ENCODE results near the gene MMRN2.
"Not testable (repeated sequence)": the region's sequence is repeated elsewhere in the genome, so short reads cannot be mapped to it uniquely, and the experiment has no call there.

MMRN2 gene

GRCh38 chr10:86938260-86938659 lies 19.2 kb downstream of the MMRN2 start:
- DNase-seq (ENCODE audit: extremely low spot score): no peak
- POLR2A ChIA-PET: no interaction called here
- CTCF ChIA-PET: interaction anchor here (0.6 to 1.1 kb wide), 3 partner anchors 9 to 1077 kb away, joined by 3 to 5 read pairs (median 3); no protein-coding TSS in a partner anchor
- TF ChIP-seq ZNF384 (IDR thresholded peaks at IDR 0.05) (no peak), BHLHE40 (IDR thresholded peaks at IDR 0.05; ENCODE audit: borderline replicate concordance) (no peak), NFRKB (IDR thresholded peaks at IDR 0.05) (no peak), L3MBTL2 (conservative IDR thresholded peaks at IDR 0.05) (no peak), HDGF (IDR thresholded peaks at IDR 0.05; ENCODE audit: borderline replicate concordance) (no peak), CTBP1 (IDR thresholded peaks at IDR 0.05; ENCODE audit: borderline replicate concordance) (no peak), SP1 (IDR thresholded peaks at IDR 0.05) (no peak), ARNT (IDR thresholded peaks at IDR 0.05) (no peak), PKNOX1 (IDR thresholded peaks at IDR 0.05) (no peak), FOXA1 (IDR thresholded peaks at IDR 0.05) (no peak), FOXK2 (IDR thresholded peaks at IDR 0.05) (no peak), TARDBP (IDR thresholded peaks at IDR 0.05) (no peak), FOXM1 (IDR thresholded peaks at IDR 0.05; ENCODE audit: borderline replicate concordance) (no peak), LEF1 (IDR thresholded peaks at IDR 0.05; ENCODE audit: borderline replicate concordance) (no peak), SUZ12 (IDR thresholded peaks at IDR 0.05) (no peak), ELF4 (IDR thresholded peaks at IDR 0.05) (no peak)

- ChIA-PET POLR2A (no interaction called here), CTCF (interaction anchor here (0.6 to 0.9 kb wide), 3 partner anchors 27 to 104 kb away, joined by 3 to 7 read pairs (median 3); no protein-coding TSS in a partner anchor)
- no peak for DNase-seq (ENCODE audit: extremely low spot score)
- TF ChIP-seq CTBP1 (IDR thresholded peaks at IDR 0.05; ENCODE audit: borderline replicate concordance): no peak
- TF ChIP-seq ARNT (IDR thresholded peaks at IDR 0.05): no peak
- no peak for TF ChIP-seq ELF4 (IDR thresholded peaks at IDR 0.05)
- no peak for TF ChIP-seq NFRKB (IDR thresholded peaks at IDR 0.05)
- TF ChIP-seq FOXM1 (IDR thresholded peaks at IDR 0.05; ENCODE audit: borderline replicate concordance): no peak
- no peak for TF ChIP-seq TARDBP (IDR thresholded peaks at IDR 0.05)
- TF ChIP-seq ZNF384 (IDR thresholded peaks at IDR 0.05): no peak
- TF ChIP-seq FOXK2 (IDR thresholded peaks at IDR 0.05): no peak
- no peak for TF ChIP-seq L3MBTL2 (conservative IDR thresholded peaks at IDR 0.05)
- no peak for TF ChIP-seq HDGF (IDR thresholded peaks at IDR 0.05; ENCODE audit: borderline replicate concordance)
- TF ChIP-seq BHLHE40 (IDR thresholded peaks at IDR 0.05; ENCODE audit: borderline replicate concordance): no peak
- TF ChIP-seq LEF1 (IDR thresholded peaks at IDR 0.05; ENCODE audit: borderline replicate concordance): no peak
- no peak for TF ChIP-seq PKNOX1 (IDR thresholded peaks at IDR 0.05)
- TF ChIP-seq FOXA1 (IDR thresholded peaks at IDR 0.05): no peak
- no peak for TF ChIP-seq SUZ12 (IDR thresholded peaks at IDR 0.05)
- no peak for TF ChIP-seq SP1 (IDR thresholded peaks at IDR 0.05)
Observed at GRCh38 chr10:86937502-86938154, 19.8 kb downstream of the MMRN2 start.

- POLR2A ChIA-PET: no interaction called here
- no peak for DNase-seq (ENCODE audit: extremely low spot score)
- CTCF ChIA-PET: interaction anchor here (0.6 to 0.9 kb wide), 2 partner anchors 30 to 105 kb away, joined by 3 to 7 read pairs; no protein-coding TSS in a partner anchor
- TF ChIP-seq SP1 (IDR thresholded peaks at IDR 0.05) (no peak), FOXK2 (IDR thresholded peaks at IDR 0.05) (no peak), FOXA1 (IDR thresholded peaks at IDR 0.05) (no peak), HDGF (IDR thresholded peaks at IDR 0.05; ENCODE audit: borderline replicate concordance) (no peak), PKNOX1 (IDR thresholded peaks at IDR 0.05) (no peak), TARDBP (IDR thresholded peaks at IDR 0.05) (no peak), ZNF384 (IDR thresholded peaks at IDR 0.05) (no peak), FOXM1 (IDR thresholded peaks at IDR 0.05; ENCODE audit: borderline replicate concordance) (no peak), SUZ12 (IDR thresholded peaks at IDR 0.05) (no peak), NFRKB (IDR thresholded peaks at IDR 0.05) (no peak)
Observed at GRCh38 chr10:86936661-86937501, 20.5 kb downstream of the MMRN2 start.

GRCh38 chr10:86934162-86934711 lies 23.2 kb downstream of the MMRN2 start:
- CTCF ChIA-PET: interaction anchor here (1.6 kb wide), 1 partner anchor 32 kb away, joined by 3 read pairs; no protein-coding TSS in a partner anchor
- DNase-seq (ENCODE audit: extremely low spot score); POLR2A ChIA-PET: not testable (repeated sequence)

GRCh38 chr10:86932674-86933073 lies 24.7 kb downstream of the MMRN2 start:
- ChIA-PET CTCF (interaction anchor here (1.6 kb wide), 1 partner anchor 34 kb away, joined by 3 read pairs; no protein-coding TSS in a partner anchor), POLR2A (no interaction called here)
- DNase-seq (ENCODE audit: extremely low spot score): no peak
- no peak for TF ChIP-seq PKNOX1 (IDR thresholded peaks at IDR 0.05)
- no peak for TF ChIP-seq HDGF (IDR thresholded peaks at IDR 0.05; ENCODE audit: borderline replicate concordance)
- no peak for TF ChIP-seq LEF1 (IDR thresholded peaks at IDR 0.05; ENCODE audit: borderline replicate concordance)
- no peak for TF ChIP-seq FOXK2 (IDR thresholded peaks at IDR 0.05)
- TF ChIP-seq BHLHE40 (IDR thresholded peaks at IDR 0.05; ENCODE audit: borderline replicate concordance): no peak
- TF ChIP-seq TARDBP (IDR thresholded peaks at IDR 0.05): no peak
- TF ChIP-seq L3MBTL2 (conservative IDR thresholded peaks at IDR 0.05): no peak
- no peak for TF ChIP-seq FOXA1 (IDR thresholded peaks at IDR 0.05)
- no peak for TF ChIP-seq FOXM1 (IDR thresholded peaks at IDR 0.05; ENCODE audit: borderline replicate concordance)
- no peak for TF ChIP-seq SP1 (IDR thresholded peaks at IDR 0.05)
- no peak for TF ChIP-seq ELF4 (IDR thresholded peaks at IDR 0.05)
- no peak for TF ChIP-seq SUZ12 (IDR thresholded peaks at IDR 0.05)
- TF ChIP-seq ZNF384 (IDR thresholded peaks at IDR 0.05): no peak
- no peak for TF ChIP-seq NFRKB (IDR thresholded peaks at IDR 0.05)
- TF ChIP-seq ARNT (IDR thresholded peaks at IDR 0.05): no peak
- no peak for TF ChIP-seq CTBP1 (IDR thresholded peaks at IDR 0.05; ENCODE audit: borderline replicate concordance)
